Activated T-helper 17 cell treated with anti-CD3 and anti-CD28 coated beads, Interleukin-2, amount 50 U/mL, for 72 hours (primary cell): Measurements from ENCODE around the gene ZFAND5. TPM values are rescaled to one million over a fixed set of nuclear protein-coding genes. Genes with fewer than 3 reads are reported as not detected.

Source experiments
- ATAC-seq: fragments of 150-1000 bp; cut with Tn5 transposase; replicated peaks from 2 replicates; pipeline ENCODE4 v1.10.0; 2021; ENCODE audit warnings: mild to moderate bottlenecking, moderate library complexity
- H3K27ac Mint-ChIP-seq: one replicate; pipeline ENCODE4 v1.8.0; 2022; ENCODE audit warnings: mixed read lengths
- H3K27me3 Mint-ChIP-seq: one replicate; pipeline ENCODE4 v1.8.0; 2022; ENCODE audit warnings: mixed read lengths
- H3K36me3 Mint-ChIP-seq: one replicate; pipeline ENCODE4 v1.8.0; 2022; ENCODE audit warnings: low read depth, mild to moderate bottlenecking, mixed read lengths
- H3K4me1 Mint-ChIP-seq: one replicate; pipeline ENCODE4 v1.8.0; 2022; ENCODE audit warnings: mixed read lengths
- H3K4me3 Mint-ChIP-seq: one replicate; pipeline ENCODE4 v1.8.0; 2022; ENCODE audit warnings: mild to moderate bottlenecking, mixed read lengths
- H3K9me3 Mint-ChIP-seq: one replicate; pipeline ENCODE4 v1.8.0; 2022; ENCODE audit warnings: mixed read lengths
- total RNA-seq, 2 donors: library from RNA; stranded (reverse); gene quantifications; one replicate each; pipeline ENCODE4 v1.2.3, GENCODE V29; 2022

ZFAND5 gene
- total RNA-seq, 2 donors from 2014 or later, result 104 to 175 TPM

DNA sequence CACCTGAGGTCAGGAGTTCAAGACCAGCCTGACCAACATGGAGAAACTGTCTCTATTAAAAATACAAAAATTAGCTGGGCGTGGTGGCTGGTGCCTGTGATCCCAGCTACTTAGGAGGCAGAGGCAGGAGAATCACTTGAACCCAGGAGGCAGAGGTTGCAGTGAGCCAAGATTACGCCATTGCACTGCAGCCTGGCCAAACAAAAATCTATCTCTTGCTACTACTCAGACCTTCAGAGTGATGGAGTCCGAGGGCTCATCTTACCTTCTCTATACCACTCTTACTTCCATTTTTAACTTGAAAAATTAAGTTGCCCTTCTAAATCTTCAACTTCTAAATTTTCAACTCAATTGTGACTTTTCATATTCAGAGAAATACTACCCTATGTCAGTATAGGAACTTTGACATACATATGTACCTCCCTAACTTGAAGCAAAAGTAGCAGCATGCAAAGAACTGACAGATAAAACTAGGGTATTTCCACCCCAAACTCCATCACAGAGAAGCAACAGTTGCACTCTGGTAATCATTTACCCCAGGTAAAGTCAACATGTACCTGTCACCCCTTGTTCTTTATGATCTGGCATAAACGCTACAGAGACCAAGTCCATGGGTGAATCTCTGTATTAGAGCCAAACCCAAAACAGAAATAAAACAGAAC, 11.4 kb downstream of the ZFAND5 start:
- no peaks in the 10 kb centered on the region for H3K9me3 Mint-ChIP-seq
- H3K27ac Mint-ChIP-seq, result no peak overlapping the region
- H3K4me3 Mint-ChIP-seq, result no peak overlapping the region
- H3K4me1 Mint-ChIP-seq, result peaks cover 12% of the 10 kb centered on the region
- peaks cover 64% of the 10 kb centered on the region for H3K36me3 Mint-ChIP-seq
- H3K27me3 Mint-ChIP-seq, result no peaks in the 10 kb centered on the region
- ATAC-seq, result no peak

DNA sequence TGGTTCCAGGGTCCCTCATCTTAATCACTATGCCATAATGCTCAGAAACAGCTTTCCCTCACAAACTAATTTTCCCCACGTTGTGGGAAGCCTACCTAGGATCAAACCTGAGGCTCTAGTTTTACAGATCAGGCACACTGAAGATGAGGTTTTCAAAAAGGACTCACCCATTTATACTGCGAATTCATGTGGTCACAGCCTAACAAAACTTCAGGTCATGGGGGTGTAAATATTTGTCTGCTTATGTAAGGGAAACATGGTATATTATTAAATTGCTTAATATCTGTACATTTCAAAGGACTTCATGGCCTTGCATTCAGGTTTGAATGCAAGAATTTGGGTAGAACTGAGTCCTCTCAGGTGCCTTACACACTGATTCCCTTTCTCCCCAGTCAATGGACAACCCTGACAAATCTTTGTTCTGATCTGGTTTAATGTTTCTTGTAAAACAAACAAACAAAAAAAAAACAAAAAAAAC, 12.1 kb downstream of the ZFAND5 start:
- H3K4me1 Mint-ChIP-seq, result peaks cover 7% of the 10 kb centered on the region
- ATAC-seq, result no peak

DNA sequence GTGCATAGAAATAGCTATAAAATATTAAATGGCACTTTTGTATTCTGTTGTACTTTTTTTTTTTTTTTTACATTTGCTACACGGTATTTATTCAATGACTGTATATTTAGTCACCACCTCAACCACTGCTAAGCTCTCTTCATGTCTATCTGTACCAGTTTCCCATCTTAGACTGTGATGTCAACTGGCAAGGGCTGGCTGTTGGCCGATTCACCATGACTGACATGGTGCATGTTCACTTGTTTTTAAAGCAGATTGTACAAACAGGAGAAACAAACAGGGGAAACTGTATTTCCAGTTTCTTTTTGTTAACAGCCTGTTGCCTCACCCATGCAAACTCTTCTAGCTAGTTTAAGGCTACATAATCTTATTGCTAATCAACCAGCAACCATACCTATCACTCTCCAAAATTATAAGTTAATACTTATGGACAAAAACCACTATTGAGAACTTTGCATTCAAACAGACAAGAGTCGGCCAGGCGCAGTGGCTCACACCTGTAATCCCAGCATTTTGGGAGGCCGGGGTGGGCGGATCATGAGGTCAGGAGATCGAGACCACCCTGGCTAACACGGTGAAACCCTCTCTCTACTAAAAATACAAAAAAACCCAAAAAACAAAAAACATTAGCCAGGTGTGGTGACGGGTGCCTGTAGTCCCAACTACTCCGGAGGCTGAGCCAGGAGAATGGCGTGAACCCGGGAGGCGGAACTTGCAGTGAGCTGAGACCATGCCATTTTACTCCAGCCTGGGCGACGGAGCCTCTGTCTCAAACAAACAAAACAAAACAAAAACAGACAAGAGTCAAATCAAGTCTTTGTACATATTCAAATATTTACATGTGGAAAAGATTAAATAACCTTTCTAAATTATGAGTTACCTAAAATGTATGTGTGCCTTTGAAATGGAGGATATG, 13.2 kb downstream of the ZFAND5 start:
- ATAC-seq, result peak; percentile 77
- Mint-ChIP-seq H3K4me3 (no peak overlapping the region), H3K27ac (peak overlapping the region; percentile 22), H3K4me1 (peaks cover 6% of the 10 kb centered on the region), H3K27me3 (no peaks in the 10 kb centered on the region), H3K9me3 (no peaks in the 10 kb centered on the region), H3K36me3 (peaks cover 46% of the 10 kb centered on the region)

More for the DNA sequence above, 12.1 kb downstream of the ZFAND5 start:
- H3K9me3 Mint-ChIP-seq, result no peaks in the 10 kb centered on the region
- no peak overlapping the region for H3K27ac Mint-ChIP-seq
- peaks cover 57% of the 10 kb centered on the region for H3K36me3 Mint-ChIP-seq
- H3K4me3 Mint-ChIP-seq, result no peak overlapping the region
- H3K27me3 Mint-ChIP-seq, result no peaks in the 10 kb centered on the region

DNA sequence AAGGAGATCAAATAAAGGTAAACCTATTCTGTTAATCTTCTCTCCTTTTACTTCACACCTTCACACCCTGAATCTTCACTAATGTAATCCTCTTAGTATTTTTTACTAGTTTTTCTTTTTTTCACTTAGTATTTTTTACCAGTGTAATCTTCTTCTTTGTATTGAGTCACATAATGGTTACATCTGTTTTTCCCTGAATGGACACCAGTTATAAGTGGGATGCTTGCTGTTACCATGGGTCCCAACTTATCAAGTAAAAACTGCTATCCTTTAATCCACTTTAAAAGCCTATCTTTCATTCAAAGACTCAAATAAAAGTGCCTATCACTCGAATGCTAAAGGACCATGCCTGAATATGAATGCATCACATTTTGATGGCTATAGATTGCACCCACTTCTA, 15.1 kb downstream of the ZFAND5 start:
- peak overlapping the region; percentile 2 for H3K27ac Mint-ChIP-seq
- no peak for ATAC-seq
- H3K4me3 Mint-ChIP-seq, result no peak overlapping the region
- no peaks in the 10 kb centered on the region for H3K4me1 Mint-ChIP-seq
- peaks cover 27% of the 10 kb centered on the region for H3K36me3 Mint-ChIP-seq
- no peaks in the 10 kb centered on the region for H3K27me3 Mint-ChIP-seq
- no peaks in the 10 kb centered on the region for H3K9me3 Mint-ChIP-seq

DNA sequence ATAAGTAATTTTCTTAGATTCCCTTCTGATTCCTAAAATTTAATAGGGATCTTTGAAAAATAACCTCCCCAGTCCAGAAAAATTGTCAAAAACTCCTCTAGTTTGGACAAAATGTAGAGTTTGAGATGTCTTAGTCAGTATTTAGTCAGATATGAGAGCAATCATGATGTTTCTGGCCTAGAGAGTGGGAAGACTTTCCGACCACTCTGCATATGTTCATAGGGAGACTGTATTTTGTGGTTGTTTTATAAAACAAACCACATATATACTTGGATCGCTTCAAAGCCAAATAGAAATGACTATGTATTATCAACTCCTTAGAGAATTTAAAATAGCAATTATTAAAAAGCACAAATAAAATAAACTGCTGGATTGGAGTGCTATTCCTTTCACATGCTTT, 15.8 kb downstream of the ZFAND5 start:
- Mint-ChIP-seq H3K27ac (peak overlapping the region; percentile 2), H3K4me3 (no peak overlapping the region), H3K9me3 (no peaks in the 10 kb centered on the region), H3K27me3 (no peaks in the 10 kb centered on the region), H3K36me3 (peaks cover 20% of the 10 kb centered on the region), H3K4me1 (no peaks in the 10 kb centered on the region)
- peak; percentile 76 for ATAC-seq

DNA sequence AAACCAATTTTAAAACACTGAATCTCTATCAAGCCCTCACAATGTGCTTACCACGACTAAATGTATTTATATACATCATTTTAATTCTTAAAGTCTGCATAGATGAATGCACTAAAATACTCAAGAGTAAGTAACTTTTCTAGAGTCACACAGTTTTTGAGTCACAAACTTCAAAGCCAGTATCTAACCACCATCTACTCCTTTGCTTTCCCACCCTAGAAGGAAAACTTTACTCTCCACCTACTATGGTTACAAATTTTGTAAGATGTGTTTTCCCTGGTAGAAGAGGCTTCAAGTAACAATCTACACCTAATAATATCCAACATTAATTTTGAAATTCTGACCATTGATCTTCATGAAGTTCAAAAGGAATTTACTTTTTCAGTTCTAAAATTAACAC, 18.7 kb downstream of the ZFAND5 start:
- H3K4me3 Mint-ChIP-seq, result no peak overlapping the region

DNA sequence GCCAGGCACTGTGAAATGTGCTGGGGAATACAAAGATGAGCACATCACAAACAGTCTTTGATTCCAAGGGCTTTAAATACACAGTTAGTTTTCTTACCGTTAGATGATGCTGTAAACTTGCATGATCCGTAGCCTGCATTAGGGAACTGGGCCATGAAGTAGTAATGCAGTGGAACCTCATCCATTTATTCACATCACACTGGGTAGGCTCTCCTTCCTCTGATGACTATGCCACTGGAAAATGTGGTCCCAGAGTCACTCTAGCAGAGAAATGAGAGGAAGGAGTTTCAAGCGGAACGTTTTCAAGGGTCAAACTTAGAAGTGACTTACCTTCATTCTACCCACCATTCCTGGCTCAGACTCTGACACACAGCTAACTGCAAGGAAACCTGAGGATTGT, 26.4 kb downstream of the ZFAND5 start:
- Mint-ChIP-seq H3K9me3 (no peaks in the 10 kb centered on the region), H3K27me3 (no peaks in the 10 kb centered on the region), H3K4me1 (no peaks in the 10 kb centered on the region), H3K27ac (no peak overlapping the region), H3K4me3 (no peak overlapping the region), H3K36me3 (no peaks in the 10 kb centered on the region)
- no peak for ATAC-seq

More for the DNA sequence above, 18.7 kb downstream of the ZFAND5 start:
- no peaks in the 10 kb centered on the region for H3K27me3 Mint-ChIP-seq
- H3K9me3 Mint-ChIP-seq, result no peaks in the 10 kb centered on the region
- no peaks in the 10 kb centered on the region for H3K4me1 Mint-ChIP-seq
- no peaks in the 10 kb centered on the region for H3K36me3 Mint-ChIP-seq
- no peak overlapping the region for H3K27ac Mint-ChIP-seq
- ATAC-seq, result peak; percentile 18

DNA sequence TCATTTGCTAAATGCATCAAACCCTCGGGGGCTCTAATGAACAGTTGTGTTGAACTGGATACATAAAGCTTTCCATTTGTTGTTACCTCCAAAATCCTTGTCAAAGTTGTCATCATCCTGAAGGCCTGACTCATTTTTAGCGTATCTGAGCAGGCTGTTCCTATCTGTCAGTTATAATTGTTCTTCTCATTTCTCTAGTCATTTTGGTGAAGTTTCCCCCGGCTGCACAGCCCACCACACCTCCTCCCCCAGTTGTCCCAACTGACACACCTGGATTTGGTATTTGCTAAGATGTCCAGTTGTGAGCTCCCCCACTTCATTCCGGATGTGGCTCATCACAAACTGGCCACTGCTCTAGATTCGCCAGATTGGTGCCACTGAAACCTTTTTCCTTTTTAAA, 27.7 kb downstream of the ZFAND5 start:
- Mint-ChIP-seq H3K4me1 (no peaks in the 10 kb centered on the region), H3K9me3 (no peaks in the 10 kb centered on the region), H3K27ac (no peak overlapping the region), H3K4me3 (no peak overlapping the region), H3K27me3 (no peaks in the 10 kb centered on the region), H3K36me3 (no peaks in the 10 kb centered on the region)
- ATAC-seq, result no peak

DNA sequence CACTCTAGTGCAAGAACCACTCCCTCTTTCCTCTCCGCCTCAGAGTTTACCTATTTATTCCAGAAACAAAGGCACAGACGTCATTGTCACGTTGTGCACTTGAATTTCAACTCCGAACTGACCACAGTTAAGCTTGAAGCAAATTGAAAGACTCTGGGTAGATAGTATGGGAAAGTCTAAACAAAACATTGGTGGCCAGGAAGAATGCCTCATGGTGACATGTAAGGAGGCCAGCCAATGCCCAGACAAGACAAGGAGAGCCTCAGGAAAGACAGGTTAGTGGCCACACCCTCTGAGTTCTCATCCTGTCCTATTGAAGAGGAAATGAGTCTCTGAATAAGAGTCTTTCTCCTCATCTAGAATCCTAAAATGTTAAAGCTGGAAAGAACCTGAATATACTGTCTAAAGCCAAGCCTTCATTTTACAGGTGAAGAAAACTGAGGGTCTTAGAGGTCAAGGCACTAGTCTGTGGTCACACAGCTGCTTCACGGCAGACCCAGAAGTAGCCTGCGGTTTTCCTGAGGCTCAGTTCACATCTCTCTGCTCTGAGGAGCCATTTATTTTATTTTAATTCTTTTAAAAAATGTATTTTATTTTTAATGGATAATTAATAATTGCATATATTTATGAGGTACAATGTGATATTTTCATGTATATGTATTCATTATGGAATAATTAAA, 30.2 kb downstream of the ZFAND5 start:
- no peak overlapping the region for H3K4me3 Mint-ChIP-seq
- H3K9me3 Mint-ChIP-seq, result no peaks in the 10 kb centered on the region
- H3K27ac Mint-ChIP-seq, result no peak overlapping the region
- H3K27me3 Mint-ChIP-seq, result no peaks in the 10 kb centered on the region
- ATAC-seq, result no peak
- H3K36me3 Mint-ChIP-seq, result no peaks in the 10 kb centered on the region
- no peaks in the 10 kb centered on the region for H3K4me1 Mint-ChIP-seq

DNA sequence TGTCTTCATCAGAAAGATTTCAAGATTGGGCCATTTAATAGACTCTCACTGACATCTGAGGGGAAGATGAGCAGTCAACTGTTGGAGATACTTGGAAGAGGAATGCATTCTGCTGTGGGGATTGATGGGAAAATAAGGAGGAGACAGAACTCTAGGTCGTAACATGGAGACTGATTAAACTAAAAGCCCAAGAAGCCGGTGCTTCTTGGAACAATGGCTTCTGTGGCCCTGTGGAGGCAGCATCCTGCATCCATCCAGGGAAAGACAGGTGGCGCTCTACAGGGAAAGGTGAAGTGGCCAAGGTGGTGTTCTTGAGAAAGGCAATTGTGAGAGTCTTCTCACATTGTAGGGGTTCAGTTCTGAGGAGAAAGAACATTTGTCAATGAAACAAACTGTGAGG, 31.3 kb downstream of the ZFAND5 start:
- Mint-ChIP-seq H3K27me3 (no peaks in the 10 kb centered on the region), H3K36me3 (no peaks in the 10 kb centered on the region), H3K9me3 (no peaks in the 10 kb centered on the region), H3K27ac (no peak overlapping the region), H3K4me1 (no peaks in the 10 kb centered on the region), H3K4me3 (no peak overlapping the region)
- no peak for ATAC-seq

DNA sequence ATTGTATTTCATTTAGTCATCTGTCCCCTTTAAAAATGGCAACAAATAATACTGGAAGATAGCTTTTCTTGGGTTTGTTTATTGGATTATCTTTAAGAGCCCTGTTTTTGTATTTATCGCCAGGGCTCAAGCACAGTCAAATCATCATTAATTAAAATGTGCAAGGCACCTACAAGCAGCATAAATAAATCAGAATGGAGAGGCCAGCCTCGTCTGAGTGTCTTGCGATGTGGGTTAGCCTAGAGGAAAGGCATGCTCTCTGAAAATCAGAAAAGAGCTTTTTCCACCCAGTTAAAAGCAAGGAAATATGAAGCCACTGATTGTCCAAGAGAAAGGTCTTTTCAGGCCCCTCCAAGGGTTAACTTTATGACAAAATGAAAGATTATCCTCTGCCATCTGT, 31.8 kb downstream of the ZFAND5 start:
- Mint-ChIP-seq H3K27ac (no peak overlapping the region), H3K9me3 (no peaks in the 10 kb centered on the region), H3K36me3 (no peaks in the 10 kb centered on the region), H3K27me3 (no peaks in the 10 kb centered on the region), H3K4me1 (no peaks in the 10 kb centered on the region), H3K4me3 (no peak overlapping the region)
- no peak for ATAC-seq

DNA sequence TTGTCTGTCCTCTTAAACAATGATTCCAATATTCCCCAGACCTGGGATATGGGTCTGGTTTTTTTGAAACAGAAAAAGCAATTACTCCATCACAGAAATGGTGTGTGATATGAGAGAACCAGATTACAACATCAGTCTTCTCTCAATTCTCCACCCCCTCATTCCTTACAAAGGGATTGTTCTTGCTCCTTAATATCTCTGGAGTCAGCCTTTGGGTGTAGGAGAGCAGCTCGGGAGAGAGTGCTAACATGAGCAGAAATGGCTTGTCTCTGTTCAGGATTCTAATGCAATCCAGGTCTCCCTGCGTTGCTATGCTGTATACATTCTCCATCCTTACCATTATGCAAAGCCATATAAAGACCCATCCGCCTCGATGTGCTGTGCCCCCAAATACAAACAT, 32.7 kb downstream of the ZFAND5 start:
- Mint-ChIP-seq H3K4me3 (no peak overlapping the region), H3K9me3 (no peaks in the 10 kb centered on the region), H3K4me1 (no peaks in the 10 kb centered on the region), H3K27me3 (no peaks in the 10 kb centered on the region), H3K27ac (no peak overlapping the region), H3K36me3 (no peaks in the 10 kb centered on the region)
- no peak for ATAC-seq

DNA sequence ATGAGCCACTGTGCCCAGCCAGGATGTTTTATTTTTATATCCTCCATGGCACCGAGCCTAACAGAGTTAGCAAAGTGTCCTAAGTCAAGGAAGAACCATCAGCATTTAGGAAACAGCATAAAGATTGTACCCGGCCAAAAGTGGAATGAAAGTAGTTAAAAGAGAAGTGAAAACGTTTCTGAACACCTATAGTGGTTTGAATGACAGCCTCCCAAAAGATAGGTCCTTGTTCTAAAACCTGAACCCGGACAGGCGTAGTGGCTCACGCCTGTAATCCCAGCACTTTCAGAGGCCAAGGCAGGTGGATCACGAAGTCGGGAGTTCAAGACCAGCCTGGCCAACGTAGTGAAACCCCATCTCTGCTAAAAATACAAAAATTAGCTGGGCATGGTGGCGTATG, 37.4 kb downstream of the ZFAND5 start:
- Mint-ChIP-seq H3K4me3 (no peak overlapping the region), H3K27ac (no peak overlapping the region), H3K9me3 (no peaks in the 10 kb centered on the region), H3K4me1 (no peaks in the 10 kb centered on the region), H3K36me3 (no peaks in the 10 kb centered on the region), H3K27me3 (no peaks in the 10 kb centered on the region)
- ATAC-seq, result no peak

DNA sequence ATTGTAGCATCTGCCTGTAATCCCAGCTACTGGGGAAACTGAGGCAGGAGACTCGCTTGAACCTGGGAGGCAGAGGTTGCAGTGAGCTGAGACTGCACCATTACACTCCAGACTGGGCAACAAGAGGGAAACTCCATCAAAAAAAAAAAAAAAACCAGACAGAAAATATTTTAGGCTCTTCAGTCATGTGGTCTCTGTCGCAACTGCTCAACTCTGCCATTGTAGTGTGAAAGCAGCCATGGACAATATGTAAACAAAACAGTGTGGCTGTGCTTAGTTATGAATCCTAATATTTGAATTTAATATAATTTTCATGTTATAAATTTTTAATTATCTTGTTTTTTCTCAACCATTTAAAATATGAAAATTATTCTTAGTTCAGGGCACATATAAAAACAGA, 38.4 kb downstream of the ZFAND5 start:
- no peak overlapping the region for H3K4me3 Mint-ChIP-seq
- no peaks in the 10 kb centered on the region for H3K36me3 Mint-ChIP-seq
- H3K9me3 Mint-ChIP-seq, result no peaks in the 10 kb centered on the region
- no peak for ATAC-seq
- H3K27ac Mint-ChIP-seq, result no peak overlapping the region
- H3K27me3 Mint-ChIP-seq, result no peaks in the 10 kb centered on the region
- no peaks in the 10 kb centered on the region for H3K4me1 Mint-ChIP-seq
